Ascending aorta (tissue), 2 donors: ENCODE data around the gene KRT222. TPM values are rescaled to one million over a fixed set of nuclear protein-coding genes. Genes with fewer than 3 reads are reported as not detected.

Experiments
- DNase-seq, 2 donors: peaks; one replicate each; pipeline ENCODE4 v3.0.0-alpha.2; 2019; ENCODE audit warnings: low spot score in 2 of 2
- H3K27ac ChIP-seq, 2 donors: fragments of 200-600 bp; sonication (generic); one replicate each; pipeline ENCODE4 v1.5.1; 2016 to 2017; ENCODE audit warnings: mild to moderate bottlenecking in 1 of 2
- H3K27me3 ChIP-seq: fragments of 200-600 bp; sonication (generic); one replicate; pipeline ENCODE4 v1.5.1; 2017
- H3K36me3 ChIP-seq, 2 donors: fragments of 200-600 bp; sonication (generic); one replicate each; pipeline ENCODE4 v1.5.1; 2016
- H3K4me1 ChIP-seq, 2 donors: fragments of 200-600 bp; sonication (generic); one replicate each; pipeline ENCODE4 v1.5.1; 2016 to 2017; ENCODE audit warnings: mild to moderate bottlenecking in 1 of 2
- H3K4me3 ChIP-seq, 2 donors: fragments of 200-600 bp; sonication (generic); one replicate each; pipeline ENCODE4 v1.5.1; 2016 to 2017; ENCODE audit warnings: mild to moderate bottlenecking in 1 of 2
- H3K9me3 ChIP-seq, 2 donors: fragments of 200-600 bp; sonication (generic); one replicate each; pipeline ENCODE4 v1.5.1; 2016
- intact Hi-C: fragments of 100-400 bp; cut with DNase I; formaldehyde crosslinking; loops from one replicate; pipeline ENCODE4 v1.15.1; 2023
- total RNA-seq: library from RNA; depleted of rRNA; stranded (reverse); fragments of >200 nt; gene quantifications from one replicate; pipeline ENCODE4 v1.1.0, GENCODE V29; 2016
- TF ChIP-seq, protein P1 (sequence below), 3 experiments: fragments of 200-600 bp in 2 of 3; fragments of 450-650 bp in 1 of 3; sonication (generic) in 2 of 3; IDR thresholded peaks; one replicate each; pipeline ENCODE4 v1.5.1; 2016 to 2019; ENCODE audit warnings: antibody characterized with exemption in 3 of 3, mild to moderate bottlenecking in 1 of 3, moderate library complexity in 1 of 3

The KRT222 gene
- total RNA-seq, 1 donor from 2014 or later, result 3.4 TPM

GRCh38 chr17:40608061-40608581, 56.9 kb downstream of the KRT222 start:
- Histone ChIP-seq H3K36me3 (no peaks in the 10 kb centered on the region), H3K4me1 (no peaks in the 10 kb centered on the region), H3K27me3 (no peaks in the 10 kb centered on the region), H3K27ac (no peak overlapping the region), H3K4me3 (no peak overlapping the region), H3K9me3 (no peaks in the 10 kb centered on the region)
- intact Hi-C loops, result no loop called here
- no peak for DNase-seq
- TF ChIP-seq, protein P1, sequence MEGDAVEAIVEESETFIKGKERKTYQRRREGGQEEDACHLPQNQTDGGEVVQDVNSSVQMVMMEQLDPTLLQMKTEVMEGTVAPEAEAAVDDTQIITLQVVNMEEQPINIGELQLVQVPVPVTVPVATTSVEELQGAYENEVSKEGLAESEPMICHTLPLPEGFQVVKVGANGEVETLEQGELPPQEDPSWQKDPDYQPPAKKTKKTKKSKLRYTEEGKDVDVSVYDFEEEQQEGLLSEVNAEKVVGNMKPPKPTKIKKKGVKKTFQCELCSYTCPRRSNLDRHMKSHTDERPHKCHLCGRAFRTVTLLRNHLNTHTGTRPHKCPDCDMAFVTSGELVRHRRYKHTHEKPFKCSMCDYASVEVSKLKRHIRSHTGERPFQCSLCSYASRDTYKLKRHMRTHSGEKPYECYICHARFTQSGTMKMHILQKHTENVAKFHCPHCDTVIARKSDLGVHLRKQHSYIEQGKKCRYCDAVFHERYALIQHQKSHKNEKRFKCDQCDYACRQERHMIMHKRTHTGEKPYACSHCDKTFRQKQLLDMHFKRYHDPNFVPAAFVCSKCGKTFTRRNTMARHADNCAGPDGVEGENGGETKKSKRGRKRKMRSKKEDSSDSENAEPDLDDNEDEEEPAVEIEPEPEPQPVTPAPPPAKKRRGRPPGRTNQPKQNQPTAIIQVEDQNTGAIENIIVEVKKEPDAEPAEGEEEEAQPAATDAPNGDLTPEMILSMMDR (IDR thresholded peaks at IDR 0.05), result no peak

DNA sequence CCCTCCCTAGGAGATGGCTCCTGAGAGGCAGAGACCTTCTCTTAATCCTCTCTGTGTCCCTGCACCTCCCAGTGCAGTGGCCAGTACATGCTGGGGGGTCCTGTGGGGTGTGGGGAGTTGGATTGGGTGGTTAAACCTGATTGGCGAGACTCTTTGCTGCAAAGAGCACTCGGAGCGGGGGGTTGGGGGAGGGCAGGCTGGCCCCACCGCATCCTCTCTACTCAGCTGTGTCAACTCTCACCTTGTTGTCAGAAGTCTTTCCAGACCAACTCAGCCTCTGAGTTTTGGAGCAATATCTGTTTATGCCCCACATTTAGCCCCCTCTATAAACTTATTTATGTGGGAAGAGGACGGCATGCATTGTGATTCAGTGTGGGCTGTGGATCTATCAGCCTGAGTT, 57.3 kb downstream of the KRT222 start:
- Histone ChIP-seq H3K27me3 (no peaks in the 10 kb centered on the region), H3K27ac (no peak overlapping the region), H3K4me3 (no peak overlapping the region), H3K36me3 (no peaks in the 10 kb centered on the region), H3K4me1 (no peaks in the 10 kb centered on the region), H3K9me3 (no peaks in the 10 kb centered on the region)
- TF ChIP-seq, protein P1 (IDR thresholded peaks at IDR 0.05), result no peak
- DNase-seq, result no peak
- intact Hi-C loops, result no loop called here

- Histone ChIP-seq H3K27me3 (no peaks in the 10 kb centered on the region), H3K9me3 (no peaks in the 10 kb centered on the region), H3K4me1 (no peaks in the 10 kb centered on the region), H3K4me3 (no peak overlapping the region), H3K27ac (no peak overlapping the region), H3K36me3 (no peaks in the 10 kb centered on the region)
- TF ChIP-seq, protein P1 (IDR thresholded peaks at IDR 0.05), result no peak
- DNase-seq, result no peak
- intact Hi-C loops, result no loop called here
Observed at GRCh38 chr17:40606548-40607353, 58.2 kb downstream of the KRT222 start.

GRCh38 chr17:40605306-40605705, 59.7 kb downstream of the KRT222 start:
- no peaks in the 10 kb centered on the region for H3K36me3 ChIP-seq
- TF ChIP-seq, protein P1 (IDR thresholded peaks at IDR 0.05), result no peak
- no peak overlapping the region for H3K4me3 ChIP-seq
- no peaks in the 10 kb centered on the region for H3K27me3 ChIP-seq
- intact Hi-C loops, result no loop called here
- H3K4me1 ChIP-seq, result no peaks in the 10 kb centered on the region
- no peak for DNase-seq
- H3K9me3 ChIP-seq, result no peaks in the 10 kb centered on the region
- no peak overlapping the region for H3K27ac ChIP-seq

Other genes starting within 250 kb of the KRT222 start
- gene TOP2A, start 247.3 kb downstream of the KRT222 start, total RNA-seq, result 0.11 TPM
- gene IGFBP4, start 221.7 kb downstream of the KRT222 start, total RNA-seq, result 1,295 TPM
- not detected for gene TNS4, start 163.6 kb downstream of the KRT222 start, total RNA-seq
- not detected for gene CCR7, start 99.7 kb downstream of the KRT222 start, total RNA-seq
- gene SMARCE1, start 17.4 kb downstream of the KRT222 start, total RNA-seq, result 147 TPM
- gene KRT24, start 38.6 kb upstream of the KRT222 start, total RNA-seq, result not detected
- gene KRT25, start 90.2 kb upstream of the KRT222 start, total RNA-seq, result not detected
- not detected for gene KRT26, start 107.0 kb upstream of the KRT222 start, total RNA-seq
- gene KRT27, start 117.4 kb upstream of the KRT222 start, total RNA-seq, result not detected
- not detected for gene KRT28, start 134.8 kb upstream of the KRT222 start, total RNA-seq
- gene KRT10, start 157.4 kb upstream of the KRT222 start, total RNA-seq, result 0.85 TPM
- not detected for gene KRT12, start 202.0 kb upstream of the KRT222 start, total RNA-seq
- not detected for gene KRT20, start 220.1 kb upstream of the KRT222 start, total RNA-seq